Testis (tissue), 2 donors: Measurements from ENCODE around the gene SLC29A1.

Source experiments
- POLR2A ChIP-seq: fragments of 450-650 bp; IDR thresholded peaks from one replicate; pipeline ENCODE4 v1.6.1; 2017; ENCODE audit warnings: antibody characterized with exemption, mild to moderate bottlenecking, moderate library complexity
- TF ChIP-seq, protein P1 (sequence below), 3 experiments: fragments of 450-650 bp in 2 of 3; fragments of 200-600 bp in 1 of 3; sonication (generic) in 1 of 3; IDR thresholded peaks; one replicate each; pipeline ENCODE4 v1.5.1; 2016 to 2019; ENCODE audit warnings: antibody characterized with exemption in 3 of 3, mild to moderate bottlenecking in 2 of 3, moderate library complexity in 1 of 3

DNA sequence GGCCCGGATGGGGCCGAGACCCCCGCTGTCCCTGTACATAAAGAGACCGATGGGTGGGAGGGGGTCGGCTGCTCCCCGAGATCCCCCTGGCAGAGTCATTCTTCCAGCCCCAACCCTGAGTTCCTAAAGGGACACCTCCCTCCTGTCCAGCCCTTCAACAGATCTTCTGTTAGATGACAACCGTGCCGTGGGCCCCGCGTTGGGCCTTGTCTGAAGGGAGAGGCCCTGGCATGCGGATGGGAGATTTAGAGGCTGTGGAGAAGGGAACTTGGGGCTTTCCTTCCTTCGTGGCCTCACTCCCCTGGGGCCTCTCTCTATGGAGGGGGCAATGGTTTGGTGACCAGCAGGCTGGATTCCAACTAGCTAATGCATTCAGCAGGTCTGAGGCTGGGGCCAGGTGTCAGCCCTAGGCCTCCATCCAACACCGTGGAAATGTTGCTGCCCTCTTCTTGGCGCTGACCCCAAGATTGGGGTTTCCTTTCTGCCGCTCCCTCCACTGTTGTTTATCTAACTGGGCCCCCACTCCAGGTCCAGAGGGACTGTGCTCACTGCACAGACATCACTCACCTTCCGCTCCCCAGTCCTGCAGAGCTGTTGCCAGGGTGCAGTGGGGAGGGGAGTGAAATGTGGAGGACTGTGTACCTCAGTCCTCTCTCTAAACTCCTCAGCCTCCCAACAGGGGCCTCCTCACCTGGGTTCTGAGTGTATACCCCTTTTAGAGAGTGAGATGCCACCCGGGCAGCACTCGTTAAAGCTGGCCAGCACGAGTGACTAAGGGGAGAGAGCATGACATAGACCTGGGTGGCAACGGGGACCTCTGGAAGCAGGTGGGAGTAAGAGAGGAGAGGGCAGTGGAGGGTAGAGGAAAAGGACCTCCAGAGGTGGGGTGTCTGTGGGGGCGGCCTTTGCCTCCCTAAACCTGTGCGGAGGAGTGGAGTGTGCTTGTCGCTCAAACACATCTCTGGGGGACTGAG lies 53.6 kb downstream of the SLC29A1 start:
- no peak for TF ChIP-seq POLR2A
- TF ChIP-seq, protein P1, sequence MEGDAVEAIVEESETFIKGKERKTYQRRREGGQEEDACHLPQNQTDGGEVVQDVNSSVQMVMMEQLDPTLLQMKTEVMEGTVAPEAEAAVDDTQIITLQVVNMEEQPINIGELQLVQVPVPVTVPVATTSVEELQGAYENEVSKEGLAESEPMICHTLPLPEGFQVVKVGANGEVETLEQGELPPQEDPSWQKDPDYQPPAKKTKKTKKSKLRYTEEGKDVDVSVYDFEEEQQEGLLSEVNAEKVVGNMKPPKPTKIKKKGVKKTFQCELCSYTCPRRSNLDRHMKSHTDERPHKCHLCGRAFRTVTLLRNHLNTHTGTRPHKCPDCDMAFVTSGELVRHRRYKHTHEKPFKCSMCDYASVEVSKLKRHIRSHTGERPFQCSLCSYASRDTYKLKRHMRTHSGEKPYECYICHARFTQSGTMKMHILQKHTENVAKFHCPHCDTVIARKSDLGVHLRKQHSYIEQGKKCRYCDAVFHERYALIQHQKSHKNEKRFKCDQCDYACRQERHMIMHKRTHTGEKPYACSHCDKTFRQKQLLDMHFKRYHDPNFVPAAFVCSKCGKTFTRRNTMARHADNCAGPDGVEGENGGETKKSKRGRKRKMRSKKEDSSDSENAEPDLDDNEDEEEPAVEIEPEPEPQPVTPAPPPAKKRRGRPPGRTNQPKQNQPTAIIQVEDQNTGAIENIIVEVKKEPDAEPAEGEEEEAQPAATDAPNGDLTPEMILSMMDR (IDR thresholded peaks at IDR 0.05): no peak
